Right hindlimb (tissue), 1 donor: ENCODE results near the gene RMC1.
"Not testable (repeated sequence)": the region's sequence is repeated elsewhere in the genome, so short reads cannot be mapped to it uniquely, and the experiment has no call there.

Experiments
- DNase-seq: peaks from one replicate; pipeline ENCODE4 v3.0.0-alpha.2; 2018

Gene RMC1

DNA sequence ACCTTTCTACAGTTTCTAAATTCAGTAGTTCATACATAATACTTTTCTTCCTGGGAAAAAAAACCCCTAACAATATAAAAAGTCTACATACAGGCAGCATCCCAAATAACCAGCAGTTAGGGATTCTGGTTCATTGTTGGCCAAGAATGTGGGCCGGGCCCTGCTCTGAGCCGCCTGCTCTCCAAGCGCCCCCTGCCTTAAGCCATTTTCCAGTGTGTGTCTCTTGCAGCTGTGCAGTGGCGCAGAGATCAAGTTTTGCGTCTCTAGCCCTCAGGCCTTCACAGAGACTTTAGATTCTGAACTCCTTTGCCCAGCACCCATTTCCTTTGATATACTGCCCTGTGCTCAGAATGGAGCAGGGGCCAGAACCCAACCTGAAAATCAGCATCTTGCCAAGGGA, 32.9 kb downstream of the RMC1 start:
- DNase-seq, result peak; percentile 49

DNA sequence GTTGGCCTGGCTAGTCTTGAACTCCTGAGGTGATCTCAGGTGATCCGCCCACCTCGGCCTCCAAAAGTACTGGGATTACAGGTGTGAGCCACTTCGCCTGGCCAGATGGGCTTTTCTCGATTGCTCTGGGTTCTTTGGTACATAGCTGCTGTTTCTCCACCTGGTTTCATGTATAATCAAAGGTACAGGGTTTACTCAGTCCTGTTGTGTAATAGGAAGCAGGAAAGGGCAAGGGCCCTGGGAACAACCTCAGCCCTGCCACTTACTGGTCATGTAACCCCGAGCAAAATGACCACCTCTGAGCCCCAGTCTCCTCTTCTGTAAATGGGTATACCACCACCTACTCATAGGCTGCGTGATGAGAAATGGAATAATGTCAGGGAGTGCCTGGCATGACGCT, 34.0 kb downstream of the RMC1 start:
- no peak for DNase-seq

DNA sequence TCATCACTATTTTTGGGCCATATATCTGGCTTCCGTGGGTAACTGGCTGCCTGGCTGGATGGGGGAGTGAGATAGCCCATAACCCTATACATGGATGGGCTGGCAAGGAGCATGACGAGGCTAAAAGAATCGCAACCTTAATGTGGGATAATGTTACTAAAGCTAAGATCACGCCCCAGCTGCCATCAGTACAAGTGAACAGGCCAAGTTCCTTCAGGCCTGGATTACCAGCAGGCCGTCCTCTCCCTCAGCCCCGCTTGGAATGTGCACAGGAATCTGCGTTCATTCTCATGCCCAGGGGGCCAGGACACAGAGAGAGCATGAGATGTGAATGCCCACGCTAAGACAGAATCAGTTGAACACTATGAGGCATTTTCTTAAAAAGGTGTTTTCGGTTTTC, 34.7 kb downstream of the RMC1 start:
- DNase-seq, result no peak

DNA sequence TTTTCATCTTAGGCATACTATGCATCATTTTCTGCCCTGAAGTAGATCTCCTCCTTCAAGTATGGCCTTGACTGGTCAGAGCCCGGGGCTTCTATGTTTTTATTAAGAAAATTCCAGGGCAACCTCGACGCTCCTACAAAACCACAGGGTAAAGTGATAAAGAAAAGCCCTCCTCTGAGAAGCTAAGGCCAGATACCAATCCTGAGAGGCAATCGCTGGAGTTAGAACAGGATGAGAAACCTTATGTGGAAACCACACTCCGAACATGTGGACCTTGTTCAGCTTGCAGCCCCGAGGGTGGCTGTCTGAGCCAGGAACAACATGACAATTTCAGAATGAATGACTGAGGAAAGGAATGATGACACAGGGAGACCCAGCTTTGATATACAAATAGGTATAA, 35.6 kb downstream of the RMC1 start:
- no peak for DNase-seq

DNA sequence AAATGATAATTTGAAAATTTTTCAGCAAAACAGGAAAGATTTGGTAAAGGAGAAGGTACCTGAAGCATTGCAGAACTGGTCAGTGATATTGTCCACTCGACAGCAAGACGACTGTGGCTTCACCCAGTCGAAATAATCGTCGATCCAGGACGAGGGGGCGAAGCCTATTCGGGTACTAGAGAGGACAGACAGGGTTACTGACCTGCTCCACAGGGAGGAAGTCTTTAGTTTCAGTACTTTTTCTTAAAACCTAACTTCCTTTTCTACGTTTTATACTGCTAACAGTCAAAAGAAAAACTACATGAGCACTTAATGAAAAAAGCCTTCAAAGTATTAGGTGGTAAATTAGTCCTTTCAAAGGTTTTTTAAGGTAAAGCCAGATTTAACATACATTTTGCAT, 36.0 kb downstream of the RMC1 start:
- DNase-seq, result no peak

DNA sequence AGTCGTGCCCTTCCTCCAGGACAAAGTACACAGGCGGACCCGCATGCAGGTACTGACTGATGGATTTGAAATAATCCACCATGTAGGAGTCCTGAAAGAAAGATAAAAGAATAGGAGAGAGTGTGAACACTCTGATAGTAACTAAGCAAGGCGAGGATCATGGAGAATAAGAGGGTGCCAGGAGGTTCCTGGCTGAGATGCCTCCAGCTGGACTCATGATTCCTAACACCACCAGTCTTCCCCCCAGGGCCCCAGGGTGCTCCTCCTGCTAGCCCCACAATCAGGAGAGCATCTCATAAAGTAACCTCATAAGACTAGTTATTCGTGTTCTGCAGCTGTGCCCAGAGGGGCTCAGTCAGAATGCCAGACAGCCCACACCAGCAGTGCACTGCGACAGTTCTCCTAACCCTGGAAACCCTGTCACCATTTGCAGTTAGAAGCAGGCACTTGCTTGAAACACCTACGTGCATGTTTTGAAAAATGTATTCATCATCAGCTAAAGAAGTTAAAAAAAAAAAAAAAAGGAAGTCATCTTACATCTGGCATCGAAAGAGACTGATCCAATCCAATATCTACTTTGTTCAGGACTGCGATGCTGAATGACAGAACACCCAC, 36.7 kb downstream of the RMC1 start:
- no peak for DNase-seq

DNA sequence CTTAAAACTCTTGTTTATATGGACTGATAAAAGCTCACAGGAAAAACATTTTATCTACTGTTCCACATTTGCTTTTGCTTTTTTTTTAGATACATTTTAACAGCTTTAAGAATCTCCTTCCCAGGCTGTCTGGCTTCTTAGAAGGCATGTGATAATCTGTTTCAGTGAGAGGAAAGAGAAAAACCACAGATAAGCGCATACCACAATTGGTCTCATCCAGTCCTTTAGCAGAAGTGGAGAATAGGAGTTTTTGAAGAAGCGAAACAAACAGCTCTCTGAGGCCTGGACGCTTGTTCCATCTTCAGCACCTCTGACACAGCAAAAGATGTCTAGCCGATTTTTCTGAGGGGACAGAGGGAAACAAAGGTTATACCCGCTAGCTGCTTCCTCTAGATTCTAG, 37.6 kb downstream of the RMC1 start:
- no peak for DNase-seq

DNA sequence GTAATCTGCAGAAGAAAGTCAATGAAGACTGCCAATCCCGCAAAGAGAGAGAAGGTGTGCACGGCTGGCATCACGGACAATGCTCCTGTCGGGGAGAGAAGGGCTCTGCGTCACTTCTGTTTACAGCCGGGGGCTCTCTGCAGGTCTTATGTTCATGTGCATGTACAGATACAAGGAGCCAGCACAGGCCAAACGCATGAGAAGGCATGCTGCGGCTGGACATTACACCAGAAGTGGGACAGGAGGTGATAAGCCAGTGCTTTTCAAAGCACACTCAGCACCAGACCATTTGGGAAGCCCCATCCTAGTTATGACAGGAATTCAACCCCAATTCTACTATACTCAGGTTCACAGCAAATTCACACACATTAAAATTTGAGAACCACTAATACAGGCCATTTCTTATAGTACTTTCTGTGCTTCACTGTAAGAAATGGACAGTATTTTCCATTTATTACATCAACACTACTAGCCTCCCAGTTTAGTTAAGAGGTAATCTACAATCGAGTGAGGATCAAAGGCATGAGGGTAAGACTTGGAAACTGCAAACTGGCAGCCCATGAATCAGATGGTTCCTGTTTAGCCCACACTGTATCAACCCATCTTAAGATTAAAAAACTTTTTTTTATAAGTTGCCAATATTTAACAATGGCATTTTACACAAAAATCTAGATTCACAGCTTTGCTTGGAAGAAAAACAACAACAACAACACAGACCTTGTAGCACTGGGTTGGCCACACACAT, 38.2 kb downstream of the RMC1 start:
- DNase-seq, result no peak

DNA sequence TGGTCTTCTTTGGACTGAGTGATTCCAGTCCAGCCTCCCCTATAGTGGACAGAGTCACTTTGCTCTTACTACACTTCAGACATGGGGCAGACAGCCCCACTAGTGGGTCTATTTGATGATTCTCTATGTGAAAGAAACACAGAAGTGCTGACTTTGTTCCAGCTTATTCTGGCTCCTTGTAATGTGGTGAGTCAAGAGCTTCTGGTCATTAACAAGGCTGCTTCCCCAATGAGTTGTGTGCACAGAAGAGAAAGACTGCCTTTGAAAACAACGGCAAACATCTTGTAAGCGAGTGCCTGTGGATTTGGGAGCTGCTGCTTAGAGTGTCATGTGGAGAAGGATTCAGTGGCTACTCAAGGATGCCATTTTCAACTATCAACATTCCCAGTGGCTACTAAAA, 39.1 kb downstream of the RMC1 start:
- DNase-seq, result no peak

DNA sequence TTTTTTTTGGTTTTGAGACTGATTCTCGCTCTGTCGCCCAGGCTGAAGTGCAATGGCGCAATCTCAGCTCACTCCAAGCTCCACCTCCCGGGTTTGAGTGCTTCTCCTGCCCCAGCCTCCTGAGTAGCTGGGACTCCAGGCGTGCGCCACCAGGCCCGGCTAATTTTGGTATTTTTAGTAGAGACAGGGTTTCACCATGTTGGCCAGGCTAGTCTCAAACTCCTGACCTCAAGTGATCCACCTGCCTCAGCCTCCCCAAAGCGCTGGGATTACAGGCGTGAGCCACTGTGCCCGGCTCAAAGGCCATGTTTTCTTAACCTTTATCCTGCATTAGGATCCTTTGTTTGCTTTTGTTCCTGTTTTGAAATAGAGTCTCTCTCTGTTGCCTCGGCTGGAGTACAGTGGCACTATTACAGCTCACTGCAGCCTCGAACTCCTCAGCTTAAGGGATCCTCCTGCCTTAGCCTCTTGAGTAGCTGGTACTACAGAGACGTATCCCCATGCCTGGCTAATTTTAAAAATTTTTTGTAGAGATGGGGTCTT, 42.0 kb downstream of the RMC1 start:
- no peak for DNase-seq

DNA sequence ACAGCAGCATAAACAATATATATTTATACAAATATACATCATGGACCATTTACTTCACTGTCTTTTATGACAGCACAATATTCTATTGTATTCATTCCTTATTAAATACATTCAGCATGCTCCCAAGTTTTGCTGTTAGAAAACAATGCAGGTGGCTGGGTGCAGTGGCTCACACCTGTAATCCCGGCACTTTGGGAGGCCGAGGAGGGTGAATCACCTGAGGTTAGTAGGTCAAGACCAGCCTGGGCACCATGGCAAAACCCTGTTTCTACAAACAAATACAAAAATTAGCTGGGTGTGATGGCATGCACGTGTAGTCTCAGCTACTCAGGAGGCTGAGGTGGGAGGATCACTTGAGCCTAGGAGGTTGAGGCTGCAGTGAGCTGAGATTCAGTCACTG, 44.0 kb downstream of the RMC1 start:
- no peak for DNase-seq

DNA sequence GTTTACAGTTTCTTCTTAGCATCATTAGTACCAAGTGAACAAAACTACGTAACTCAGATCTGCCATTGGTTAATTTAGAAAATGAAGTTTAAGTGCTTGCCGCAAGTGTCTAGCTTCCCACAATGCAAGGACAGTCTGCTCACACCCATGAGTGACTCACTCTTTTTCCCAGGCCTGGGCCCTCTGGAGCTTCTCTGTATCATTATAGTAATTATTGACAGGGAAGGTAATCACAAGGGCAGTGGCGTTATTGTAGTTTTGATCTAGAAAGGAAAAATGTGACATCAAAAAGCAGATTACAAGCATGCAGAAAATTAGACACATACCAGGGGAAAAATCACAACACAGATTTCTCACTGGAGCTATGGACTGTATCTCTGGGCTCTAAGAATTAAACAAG, 44.5 kb downstream of the RMC1 start:
- no peak for DNase-seq

DNA sequence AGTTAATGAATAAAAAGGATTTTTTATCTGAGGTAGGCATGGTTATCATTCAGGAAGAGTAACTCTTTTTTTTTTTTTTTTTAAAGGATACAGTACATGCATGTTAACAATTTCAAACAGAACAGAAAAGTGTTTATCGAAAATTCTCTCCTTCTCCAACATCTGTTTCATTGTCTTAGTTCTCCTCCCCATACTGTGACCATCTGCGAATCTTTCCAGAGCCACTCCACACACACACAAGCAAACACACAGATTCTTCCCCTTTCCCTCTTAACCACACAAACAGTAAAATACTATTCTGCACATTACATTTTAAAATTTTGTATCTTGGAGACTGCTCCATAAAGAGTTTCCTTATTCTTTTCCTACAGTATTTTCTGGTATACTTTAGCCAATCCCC, 45.0 kb downstream of the RMC1 start:
- DNase-seq, result no peak

DNA sequence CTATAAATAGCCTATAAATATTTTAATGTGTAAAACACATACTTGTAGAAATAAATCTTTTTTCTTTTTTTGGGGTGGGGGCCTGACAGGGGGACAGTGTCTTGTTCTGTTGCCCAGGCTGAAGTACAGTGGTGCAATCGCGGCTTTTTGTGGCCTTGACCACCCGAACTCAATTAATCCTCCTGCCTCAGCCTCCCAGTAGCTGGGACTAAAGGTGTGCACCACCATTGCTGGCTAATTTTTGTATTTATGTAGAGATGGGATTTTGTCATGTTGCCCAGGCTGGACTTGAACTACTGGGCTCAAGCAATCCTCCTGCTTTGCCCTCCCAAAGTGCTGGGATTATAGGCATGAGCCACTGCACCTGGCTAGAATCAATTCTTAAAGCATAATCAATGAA, 45.4 kb downstream of the RMC1 start:
- no peak for DNase-seq

DNA sequence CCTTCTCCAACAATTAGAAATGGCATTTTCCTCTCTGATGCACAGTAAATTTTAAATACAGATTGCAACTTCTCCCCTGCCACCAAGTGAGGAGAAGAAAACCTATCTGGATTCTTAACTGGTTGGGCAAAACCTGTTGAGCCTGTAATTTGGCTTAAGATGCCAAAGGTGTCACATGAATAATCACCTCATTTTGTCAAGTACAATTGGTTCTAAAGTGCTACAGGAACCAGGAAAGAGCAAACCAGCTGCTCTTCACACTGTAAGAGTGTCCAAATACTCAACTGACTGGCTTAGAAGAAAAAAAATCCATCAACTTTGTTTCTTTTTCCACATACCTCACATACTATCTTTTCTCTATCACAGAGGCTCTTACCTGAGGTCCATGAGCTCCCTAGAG, 47.6 kb downstream of the RMC1 start:
- DNase-seq, result no peak

DNA sequence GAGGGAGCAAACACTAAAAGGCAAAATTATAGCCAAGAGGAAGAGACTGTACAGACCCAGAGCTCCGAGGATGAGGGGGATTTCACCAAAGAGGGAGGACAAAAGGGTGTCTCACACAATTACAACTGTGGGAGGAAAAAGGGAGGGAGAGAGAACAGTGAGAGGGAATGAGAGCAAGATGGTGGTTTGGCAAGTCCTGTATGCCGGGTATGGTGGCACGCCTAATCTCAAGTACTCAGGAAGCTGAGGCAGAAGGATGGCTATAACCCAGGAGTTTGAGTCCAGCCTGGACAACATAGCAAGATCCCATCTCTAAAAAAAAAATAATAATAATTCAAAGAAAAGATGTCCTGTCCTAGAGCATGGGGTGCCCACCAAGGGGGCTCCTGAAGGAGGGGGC, 48.7 kb downstream of the RMC1 start:
- no peak for DNase-seq

DNA sequence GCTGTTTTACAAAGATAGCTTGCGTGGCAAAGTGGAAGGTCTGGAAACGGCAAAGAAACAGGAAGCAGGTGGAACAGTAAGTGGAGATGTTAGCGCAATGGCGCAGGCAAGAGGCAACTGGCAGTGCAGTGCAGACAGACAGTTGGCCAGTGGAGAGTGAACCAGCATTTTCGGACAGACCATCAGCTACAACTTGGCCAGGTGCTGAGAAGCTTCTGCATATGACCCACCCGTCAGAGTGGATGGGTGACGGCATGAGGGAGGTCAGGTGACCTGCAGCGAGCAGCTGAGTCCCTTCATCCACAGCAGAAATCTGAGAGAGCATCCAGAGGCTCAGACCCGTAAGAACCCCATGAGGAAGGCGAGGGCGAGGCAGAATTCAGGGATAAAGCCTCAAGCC, 49.2 kb downstream of the RMC1 start:
- DNase-seq, result peak; percentile 40

DNA sequence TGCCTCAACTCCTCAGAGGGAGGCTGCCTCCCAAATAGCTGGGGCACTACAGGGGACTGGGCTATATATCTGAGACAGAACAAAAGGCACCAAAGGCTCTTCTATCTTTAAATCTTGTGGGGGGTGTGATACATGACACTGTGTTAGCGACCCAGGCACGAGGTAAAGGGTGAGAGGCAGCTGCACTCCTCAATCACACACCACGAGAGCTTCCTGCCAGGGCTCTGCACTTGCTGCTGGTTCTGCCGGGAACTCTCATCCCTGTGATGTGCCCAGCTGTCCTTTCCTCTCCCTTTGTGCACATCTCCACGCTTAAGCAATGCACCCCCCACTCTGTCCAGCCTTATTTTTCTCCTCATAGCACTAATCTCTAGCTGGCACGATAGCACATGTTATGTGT, 50.6 kb downstream of the RMC1 start:
- peak; percentile 63 for DNase-seq

DNA sequence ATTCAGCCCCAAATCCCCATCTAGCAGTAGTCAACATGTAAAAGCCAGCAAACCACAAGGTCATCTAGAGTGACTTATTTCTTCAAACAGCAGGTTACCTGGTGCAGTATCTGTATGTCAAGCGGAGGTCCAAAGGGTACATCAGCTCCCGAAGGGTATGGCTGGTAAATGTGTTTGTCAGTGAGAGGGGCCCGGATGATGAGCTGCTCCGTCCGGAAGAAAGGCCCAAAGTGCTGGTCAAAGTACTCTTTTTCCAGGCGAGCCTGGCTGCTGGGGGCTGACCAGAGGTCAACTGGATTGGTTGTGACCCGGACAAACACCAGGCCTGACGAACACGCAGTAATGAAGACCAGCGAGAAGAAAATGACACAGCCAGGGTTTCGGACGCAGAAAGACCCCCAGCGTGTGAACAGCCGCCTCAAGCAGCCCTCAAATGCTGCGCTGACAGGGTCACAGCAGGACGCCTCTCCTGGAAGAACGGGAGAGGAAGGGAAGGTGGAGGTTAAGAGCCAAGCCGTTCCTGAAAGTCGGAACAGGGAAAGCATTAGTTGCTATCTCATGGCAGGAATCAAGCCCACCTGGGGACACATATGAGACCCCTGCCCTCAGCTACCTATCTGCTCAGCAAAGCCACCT, 53.0 kb downstream of the RMC1 start:
- no peak for DNase-seq

DNA sequence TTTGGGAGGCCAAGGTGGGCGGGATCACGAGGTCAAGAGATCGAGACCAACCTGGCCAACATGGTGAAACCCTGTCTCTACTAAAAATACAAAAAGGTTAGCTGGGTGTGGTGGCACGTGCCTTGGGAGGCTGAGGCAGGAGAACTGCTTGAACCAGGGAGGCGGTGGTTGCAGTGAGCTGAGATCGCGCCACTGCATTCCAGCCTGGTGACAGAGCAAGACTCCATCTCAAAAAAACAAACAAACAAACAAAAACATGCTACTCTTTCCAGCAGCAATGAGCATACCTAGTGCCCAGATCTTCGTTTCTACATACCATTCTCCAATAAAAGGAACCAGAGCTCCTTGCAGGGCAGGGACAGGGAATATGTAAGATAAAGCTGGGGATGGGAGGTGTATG, 54.2 kb downstream of the RMC1 start:
- DNase-seq, result not testable (repeated sequence)

DNA sequence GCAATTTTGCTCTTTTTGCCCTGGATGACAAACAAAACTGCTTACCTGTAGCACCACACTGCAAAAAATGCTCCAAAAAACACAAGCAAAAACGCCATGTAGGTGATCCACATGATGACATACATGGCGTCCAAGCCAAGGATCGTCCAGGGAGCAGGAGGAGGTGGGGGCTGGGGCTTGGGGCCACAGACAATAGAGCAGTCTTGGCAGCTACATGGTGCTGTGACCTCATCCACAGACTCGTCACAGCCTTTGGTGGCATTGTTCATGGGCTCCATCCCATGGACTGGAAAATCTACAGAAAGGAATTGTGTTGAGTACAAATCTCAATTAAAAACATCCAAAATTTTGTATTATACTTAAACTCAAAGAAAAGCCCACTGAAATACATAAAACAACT, 56.9 kb downstream of the RMC1 start:
- no peak for DNase-seq

DNA sequence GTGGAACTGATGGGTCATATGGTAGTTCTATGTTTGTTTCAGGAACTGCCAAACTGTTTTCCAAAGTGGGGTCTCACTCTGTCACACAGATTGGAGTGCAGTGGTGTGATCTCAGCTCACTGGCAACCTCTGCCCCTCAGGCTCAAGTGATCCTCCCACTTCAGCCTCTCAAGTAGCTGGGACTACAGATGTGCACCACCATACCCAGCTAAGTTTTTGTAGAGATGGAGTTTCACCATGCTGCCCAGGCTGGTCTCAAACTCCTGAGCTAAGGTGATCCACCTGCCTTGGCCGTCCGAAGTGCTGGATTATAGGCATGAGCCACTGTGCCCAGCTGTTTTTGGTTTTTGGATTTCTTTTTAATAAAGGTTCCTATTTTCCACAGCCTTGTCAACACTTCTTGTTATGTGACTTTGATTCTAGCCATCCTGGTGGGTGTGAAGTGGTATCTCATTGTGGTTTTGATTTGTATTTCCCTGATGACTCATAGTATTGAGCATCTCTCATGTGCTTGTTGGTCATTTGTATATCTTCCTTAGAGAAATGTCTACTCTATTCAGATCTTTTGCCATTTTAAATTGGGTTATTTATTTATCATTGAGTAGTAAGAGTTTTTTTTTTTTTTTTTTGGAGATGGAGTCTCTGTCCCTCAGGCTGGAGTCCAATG, 60.2 kb downstream of the RMC1 start:
- DNase-seq, result no peak

DNA sequence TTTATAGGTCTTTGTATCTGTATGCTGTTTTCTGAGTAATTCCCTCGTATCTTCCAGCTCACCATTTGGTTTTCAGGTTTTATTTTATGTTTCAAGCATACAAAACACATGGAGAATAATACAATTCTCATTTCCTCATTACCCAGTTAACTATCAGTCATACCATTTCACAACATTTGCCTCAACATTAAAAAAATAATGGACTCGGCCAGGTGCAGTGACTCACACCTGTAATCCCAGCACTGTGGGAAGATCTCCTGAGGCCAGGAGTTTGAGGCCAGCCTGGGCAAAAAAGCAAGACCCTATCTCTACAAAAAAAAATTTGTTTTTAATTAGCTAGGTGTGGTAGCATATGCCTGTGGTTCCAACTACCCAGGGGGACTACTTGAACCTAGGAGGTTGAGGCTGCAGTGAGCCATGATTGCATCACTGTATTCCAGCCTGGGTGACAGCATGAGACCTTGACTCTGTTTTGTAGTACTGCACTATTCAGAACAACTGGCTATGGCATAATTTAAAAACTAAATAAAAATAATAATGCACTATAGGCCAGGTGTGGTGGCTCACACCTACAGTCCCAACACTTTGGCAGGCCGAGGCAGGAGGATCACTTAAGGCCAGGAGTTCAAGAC, 62.7 kb downstream of the RMC1 start:
- no peak for DNase-seq
